ENCODE data around the gene APBA2. TPM values are rescaled to one million over a fixed set of nuclear protein-coding genes. Genes with fewer than 3 reads are reported as not detected.
A peak's percentile ranks its signal among the peaks of the same experiment; 100 is the strongest.

Gene APBA2
- total RNA-seq, 6 donors from 2014 or later = 3.2 to 7.9 (median 6.0) TPM

GRCh38 chr15:29134239-29134638, 248.5 kb downstream of the APBA2 start:
- DNase-seq = no peak
- Histone ChIP-seq H3K9me3 (no peaks in the 10 kb centered on the region), H3K4me1 (no peaks in the 10 kb centered on the region), H3K36me3 (no peaks in the 10 kb centered on the region), H3K4me3 (no peak overlapping the region), H3K27me3 (no peaks in the 10 kb centered on the region), H3K27ac (no peak overlapping the region)
- no peak for TF ChIP-seq POLR2A (IDR thresholded peaks at IDR 0.05)
- no peak for TF ChIP-seq POLR2AphosphoS5 (IDR thresholded peaks at IDR 0.05)
- 95% methylated on average over 6 of the region's 6 CpGs; no CpG with 5 or more reads in 1 of the 2 donors for WGBS, 2 donors
- ATAC-seq (ENCODE audit: low FRiP score in 2 of 2) = no peak

GRCh38 chr15:29134641-29135308, 249.0 kb downstream of the APBA2 start:
- ATAC-seq (ENCODE audit: low FRiP score in 2 of 2) = no peak
- no peaks in the 10 kb centered on the region for H3K27me3 ChIP-seq
- H3K36me3 ChIP-seq = no peaks in the 10 kb centered on the region
- no peak overlapping the region for H3K4me3 ChIP-seq
- no peaks in the 10 kb centered on the region for H3K9me3 ChIP-seq
- no peak for TF ChIP-seq EP300 (IDR thresholded peaks at IDR 0.05)
- no peak for TF ChIP-seq CTCF (IDR thresholded peaks at IDR 0.05)
- no peak for TF ChIP-seq POLR2AphosphoS5 (IDR thresholded peaks at IDR 0.05)
- no peak for TF ChIP-seq POLR2A (IDR thresholded peaks at IDR 0.05)
- no peak for DNase-seq
- peaks cover 0 to 3% (median under 1%) of the 10 kb centered on the region in 4 donors for H3K4me1 ChIP-seq
- WGBS, 2 donors = 82 to 91% methylated on average over 7 to 14 of the region's 14 CpGs
- no peak overlapping the region for H3K27ac ChIP-seq

GRCh38 chr15:29135309-29135657, 249.5 kb downstream of the APBA2 start:
- ATAC-seq (ENCODE audit: low FRiP score in 2 of 2) (no peak), DNase-seq (no peak)
- peaks cover 0 to 7% (median 5%) of the 10 kb centered on the region in 4 donors for H3K4me1 ChIP-seq
- H3K27ac ChIP-seq = no peak overlapping the region
- no peak overlapping the region for H3K4me3 ChIP-seq
- no peaks in the 10 kb centered on the region for H3K27me3 ChIP-seq
- H3K36me3 ChIP-seq = no peaks in the 10 kb centered on the region
- WGBS, 2 donors = 73 to 78% methylated on average over 6 of the region's 6 CpGs
- H3K9me3 ChIP-seq = no peaks in the 10 kb centered on the region
- no peak for TF ChIP-seq EP300 (IDR thresholded peaks at IDR 0.05)
- TF ChIP-seq CTCF (IDR thresholded peaks at IDR 0.05) = no peak
- TF ChIP-seq POLR2AphosphoS5 (IDR thresholded peaks at IDR 0.05) = no peak

GRCh38 chr15:29135702-29136646, 250.2 kb downstream of the APBA2 start:
- Histone ChIP-seq H3K27ac (no peak overlapping the region), H3K9me3 (no peaks in the 10 kb centered on the region), H3K27me3 (no peaks in the 10 kb centered on the region), H3K4me1 (peaks cover 0 to 7% (median 5%) of the 10 kb centered on the region in 4 donors), H3K4me3 (no peak overlapping the region), H3K36me3 (no peaks in the 10 kb centered on the region)
- DNase-seq = peak in 1 of 2 donors; percentile 59
- 91% methylated on average over 19 to 31 of the region's 31 CpGs for WGBS, 2 donors
- ATAC-seq (ENCODE audit: low FRiP score in 2 of 2) = no peak
- no peak for TF ChIP-seq POLR2AphosphoS5 (IDR thresholded peaks at IDR 0.05)

- no peaks in the 10 kb centered on the region for H3K27me3 ChIP-seq
- WGBS, 2 donors = 91 to 98% methylated on average over 6 of the region's 6 CpGs
Measured at GRCh38 chr15:29138260-29138659, 252.5 kb downstream of the APBA2 start.

More at GRCh38 chr15:29138260-29138659, 252.5 kb downstream of the APBA2 start:
- Histone ChIP-seq H3K36me3 (no peaks in the 10 kb centered on the region), H3K4me3 (no peak overlapping the region), H3K4me1 (peaks cover 0 to 7% (median 5%) of the 10 kb centered on the region in 4 donors), H3K27ac (no peak overlapping the region), H3K9me3 (no peaks in the 10 kb centered on the region)
- TF ChIP-seq EP300 (IDR thresholded peaks at IDR 0.05) = no peak
- TF ChIP-seq CTCF (IDR thresholded peaks at IDR 0.05) = no peak
- TF ChIP-seq POLR2A (IDR thresholded peaks at IDR 0.05) = no peak
- no peak for TF ChIP-seq POLR2AphosphoS5 (IDR thresholded peaks at IDR 0.05)
- no peak for DNase-seq
- no peak for ATAC-seq (ENCODE audit: low FRiP score in 2 of 2)

Data from upper lobe of left lung (tissue), 6 donors.